NT2/D1 (cell line): Measurements from ENCODE around the gene MRPS12.

Source experiments
- SUZ12 ChIP-seq: IDR thresholded peaks from 2 replicates; pipeline ENCODE4 v1.6.1; 2011; ENCODE audit not compliant: insufficient read length, insufficient read depth; ENCODE audit errors: extremely low read depth
- YY1 ChIP-seq: IDR thresholded peaks from 2 replicates; pipeline ENCODE4 v1.6.1; 2011; ENCODE audit not compliant: insufficient read length, insufficient read depth
- ZNF274 ChIP-seq: IDR thresholded peaks from 2 replicates; pipeline ENCODE4 v1.6.1; 2011; ENCODE audit warnings: mild to moderate bottlenecking, low read depth, low read length

DNA sequence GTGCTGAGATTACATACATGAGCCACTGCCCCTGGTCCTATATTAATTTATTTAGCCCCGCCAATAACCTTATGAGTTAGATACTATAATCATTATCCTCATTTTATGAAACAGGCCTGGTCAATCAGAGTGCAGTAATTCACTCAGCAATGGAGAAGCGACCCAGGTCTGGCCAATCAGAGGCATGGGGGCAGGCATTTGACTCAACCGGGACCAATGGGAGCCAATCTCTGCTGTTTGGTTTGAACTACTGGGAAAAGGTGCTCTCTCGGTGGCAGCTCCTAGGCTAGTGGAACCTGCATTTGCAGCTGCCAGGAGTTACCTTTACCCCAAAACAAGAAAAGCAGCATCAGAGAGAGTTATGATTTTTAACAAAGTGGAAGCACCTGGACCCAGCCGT, 37.9 kb upstream of the MRPS12 start:
- no peak for TF ChIP-seq YY1
- no peak for TF ChIP-seq SUZ12
- TF ChIP-seq ZNF274 = no peak
